Uterus (tissue), 2 donors: Measurements from ENCODE around the gene ZNF394.

ENCODE experiments used
- POLR2A ChIP-seq, 2 donors: fragments of 450-650 bp; IDR thresholded peaks; one replicate each; pipeline ENCODE4 v1.6.1; 2016; ENCODE audit warnings: antibody characterized with exemption in 2 of 2, mild to moderate bottlenecking in 1 of 2, moderate library complexity in 1 of 2
- TF ChIP-seq, protein P1 (sequence below), 4 experiments: fragments of 200-600 bp in 2 of 4; fragments of 450-650 bp in 2 of 4; sonication (generic) in 2 of 4; IDR thresholded peaks; one replicate each; pipeline ENCODE4 v1.5.1; 2016 to 2019; ENCODE audit warnings: antibody characterized with exemption in 4 of 4, mild to moderate bottlenecking in 2 of 4, moderate library complexity in 1 of 4

DNA sequence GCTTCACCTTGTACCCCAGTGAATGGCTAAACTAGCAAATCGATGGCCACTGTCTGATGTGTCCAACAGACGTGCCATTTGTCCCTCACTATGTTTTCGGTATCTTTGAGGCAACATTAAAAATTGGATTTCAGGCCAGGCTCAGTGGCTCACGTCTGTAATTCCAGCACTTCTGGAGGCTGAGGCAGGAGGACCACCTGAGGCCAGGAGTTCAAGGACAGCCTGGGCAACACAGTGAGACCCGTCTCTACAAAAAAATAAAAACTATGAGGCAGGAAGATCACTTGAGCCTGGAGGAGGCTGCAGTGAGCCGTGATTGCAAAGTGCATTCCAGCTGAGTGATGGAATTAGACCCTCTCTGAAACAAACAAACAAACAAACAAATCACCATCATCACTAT lies 43.8 kb upstream of the ZNF394 start:
- TF ChIP-seq POLR2A (IDR thresholded peaks at IDR 0.05): no peak
- TF ChIP-seq, protein P1, sequence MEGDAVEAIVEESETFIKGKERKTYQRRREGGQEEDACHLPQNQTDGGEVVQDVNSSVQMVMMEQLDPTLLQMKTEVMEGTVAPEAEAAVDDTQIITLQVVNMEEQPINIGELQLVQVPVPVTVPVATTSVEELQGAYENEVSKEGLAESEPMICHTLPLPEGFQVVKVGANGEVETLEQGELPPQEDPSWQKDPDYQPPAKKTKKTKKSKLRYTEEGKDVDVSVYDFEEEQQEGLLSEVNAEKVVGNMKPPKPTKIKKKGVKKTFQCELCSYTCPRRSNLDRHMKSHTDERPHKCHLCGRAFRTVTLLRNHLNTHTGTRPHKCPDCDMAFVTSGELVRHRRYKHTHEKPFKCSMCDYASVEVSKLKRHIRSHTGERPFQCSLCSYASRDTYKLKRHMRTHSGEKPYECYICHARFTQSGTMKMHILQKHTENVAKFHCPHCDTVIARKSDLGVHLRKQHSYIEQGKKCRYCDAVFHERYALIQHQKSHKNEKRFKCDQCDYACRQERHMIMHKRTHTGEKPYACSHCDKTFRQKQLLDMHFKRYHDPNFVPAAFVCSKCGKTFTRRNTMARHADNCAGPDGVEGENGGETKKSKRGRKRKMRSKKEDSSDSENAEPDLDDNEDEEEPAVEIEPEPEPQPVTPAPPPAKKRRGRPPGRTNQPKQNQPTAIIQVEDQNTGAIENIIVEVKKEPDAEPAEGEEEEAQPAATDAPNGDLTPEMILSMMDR (IDR thresholded peaks at IDR 0.05): no peak
